Measurements from ENCODE around the gene ARHGAP30. TPM values are rescaled to one million over a fixed set of nuclear protein-coding genes. Genes with fewer than 3 reads are reported as not detected.

Gene ARHGAP30
- total and polyA plus RNA-seq, 2 of the 8 experiments (the other 6 are each of a cell fraction or from before 2014, with no cell fraction given): 0.27 to 0.39 TPM

DNA sequence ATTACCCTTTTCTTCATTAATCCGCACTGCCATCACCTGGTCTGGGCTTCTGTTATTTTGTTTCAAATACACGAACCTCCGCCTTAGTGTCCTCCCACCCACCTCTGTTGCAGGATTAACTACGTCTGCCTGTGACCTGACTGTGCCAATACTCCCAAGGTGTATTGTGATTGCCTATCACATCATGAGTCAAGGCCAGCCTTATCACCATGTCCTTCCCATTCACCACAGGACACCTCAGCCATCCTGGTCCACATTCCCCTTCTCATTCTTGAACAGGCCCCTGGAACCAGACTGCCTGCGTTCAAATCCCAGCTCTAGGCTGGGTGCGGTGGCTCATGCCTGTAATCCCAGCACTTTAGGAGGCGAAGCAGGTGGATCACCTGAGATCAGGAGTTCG, 63.1 kb downstream of the ARHGAP30 start:
- Histone ChIP-seq H2AK5ac (ENCODE audit: low read depth, low read length) (no peak overlapping the region), H2AFZ (ENCODE audit: low read length) (no peak overlapping the region), H3K79me2 (ENCODE audit: control insufficient read depth in 1 of 2, insufficient read depth in 2 of 2, low read length in 2 of 2) (peaks cover 26 to 89% of the 10 kb centered on the region in 2 experiments), H3K9ac (replicated peaks in 1 of 4; ENCODE audit: extremely low read depth in 1 of 4, low read depth in 3 of 4, low read length in 3 of 4) (no peak overlapping the region), H4K91ac (replicated peaks; ENCODE audit: insufficient read length, low read length) (no peak overlapping the region), H3K4me2 (ENCODE audit: insufficient read depth in 1 of 2, low read depth in 2 of 2, low read length in 2 of 2) (no peak overlapping the region), H4K5ac (ENCODE audit: insufficient read length, low read depth, low read length) (peak overlapping the region; percentile 66), H3K56ac (replicated peaks; ENCODE audit: insufficient read length, low read depth, low read length) (no peak overlapping the region), H3K4ac (replicated peaks; ENCODE audit: insufficient read length, low read depth, low read length) (no peak overlapping the region), H3K79me1 (ENCODE audit: low read depth, low read length) (peaks cover 9% of the 10 kb centered on the region), H2BK12ac (ENCODE audit: low read depth, low read length) (no peak overlapping the region; the same call in 1 of the 2 replicates), H2BK120ac (replicated peaks; ENCODE audit: low read depth, low read length) (no peak overlapping the region), H3K18ac (ENCODE audit: extremely low read depth, low read length) (no peak overlapping the region; the same call in 1 of the 2 replicates), H3K23me2 (ENCODE audit: low read depth, low read length) (no peaks in the 10 kb centered on the region), H2BK15ac (ENCODE audit: low read length) (no peak overlapping the region), H3K4me1 (replicated peaks in 1 of 4; ENCODE audit: control insufficient read depth in 3 of 4, insufficient read depth in 4 of 4, low read length in 3 of 4) (no peaks in the 10 kb centered on the region; a peak in 1 of 7 replicates), H3K4me3 (ENCODE audit: extremely low read depth in 1 of 4, insufficient read depth in 2 of 4, low read depth in 3 of 4, low read length in 4 of 4) (no peak overlapping the region), H3K27me3 (replicated peaks in 1 of 4; ENCODE audit: control insufficient read depth in 3 of 4, extremely low read depth in 1 of 4, insufficient read depth in 3 of 4, low read length in 3 of 4) (no peaks in the 10 kb centered on the region), H3K36me3 (ENCODE audit: control insufficient read depth in 2 of 4, insufficient read depth in 4 of 4, low read length in 3 of 4) (peaks cover 0 to 10% (median 2%) of the 10 kb centered on the region in 4 experiments; a peak in 4 of 8 replicates), H4K20me1 (replicated peaks in 1 of 2; ENCODE audit: control insufficient read depth in 1 of 2, insufficient read depth in 2 of 2, low read length in 2 of 2) (peaks cover 4 to 21% of the 10 kb centered on the region in 2 experiments), H3K14ac (ENCODE audit: insufficient read length) (no peak overlapping the region), H2BK5ac (ENCODE audit: low read depth, low read length) (peak overlapping the region; percentile 20; the same call in 1 of the 2 replicates), H3K27ac (ENCODE audit: low read depth, low read length) (no peak overlapping the region), H3K9me3 (ENCODE audit: insufficient read depth in 2 of 2, low read depth in 1 of 2, low read length in 1 of 2) (no peaks in the 10 kb centered on the region), H2BK20ac (ENCODE audit: low read length) (no peak overlapping the region), H3K23ac (ENCODE audit: insufficient read length) (no peak overlapping the region), H4K8ac (ENCODE audit: extremely low read depth, insufficient read depth, low read length) (no peak overlapping the region)
- TF ChIP-seq TAF7 (optimal IDR thresholded peaks at IDR 0.05; ENCODE audit: borderline replicate concordance, low read depth, low read length) (no peak), GTF2F1 (IDR thresholded peaks at IDR 0.05; ENCODE audit: borderline replicate concordance, low read depth, low read length) (no peak), KDM4A (IDR thresholded peaks at IDR 0.05; ENCODE audit: low read depth, low read length, severe bottlenecking) (no peak), JUN (IDR thresholded peaks at IDR 0.05; ENCODE audit: low read depth, low read length) (no peak), EP300 (IDR thresholded peaks at IDR 0.05; ENCODE audit: borderline replicate concordance in 1 of 2, low read depth in 2 of 2, low read length in 2 of 2) (no peak), HDAC6 (IDR thresholded peaks at IDR 0.05; ENCODE audit: low read depth, low read length) (no peak), CHD1 (IDR thresholded peaks at IDR 0.05; ENCODE audit: low read depth, low read length) (no peak), EGR1 (IDR thresholded peaks at IDR 0.05; ENCODE audit: borderline replicate concordance, low read depth, low read length) (no peak), POU5F1 (IDR thresholded peaks at IDR 0.05; ENCODE audit: low read depth, low read length) (no peak)
- TF ChIP-seq, protein P1, sequence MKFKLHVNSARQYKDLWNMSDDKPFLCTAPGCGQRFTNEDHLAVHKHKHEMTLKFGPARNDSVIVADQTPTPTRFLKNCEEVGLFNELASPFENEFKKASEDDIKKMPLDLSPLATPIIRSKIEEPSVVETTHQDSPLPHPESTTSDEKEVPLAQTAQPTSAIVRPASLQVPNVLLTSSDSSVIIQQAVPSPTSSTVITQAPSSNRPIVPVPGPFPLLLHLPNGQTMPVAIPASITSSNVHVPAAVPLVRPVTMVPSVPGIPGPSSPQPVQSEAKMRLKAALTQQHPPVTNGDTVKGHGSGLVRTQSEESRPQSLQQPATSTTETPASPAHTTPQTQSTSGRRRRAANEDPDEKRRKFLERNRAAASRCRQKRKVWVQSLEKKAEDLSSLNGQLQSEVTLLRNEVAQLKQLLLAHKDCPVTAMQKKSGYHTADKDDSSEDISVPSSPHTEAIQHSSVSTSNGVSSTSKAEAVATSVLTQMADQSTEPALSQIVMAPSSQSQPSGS (IDR thresholded peaks at IDR 0.05; ENCODE audit: low read length): no peak
- TF ChIP-seq, protein P2, sequence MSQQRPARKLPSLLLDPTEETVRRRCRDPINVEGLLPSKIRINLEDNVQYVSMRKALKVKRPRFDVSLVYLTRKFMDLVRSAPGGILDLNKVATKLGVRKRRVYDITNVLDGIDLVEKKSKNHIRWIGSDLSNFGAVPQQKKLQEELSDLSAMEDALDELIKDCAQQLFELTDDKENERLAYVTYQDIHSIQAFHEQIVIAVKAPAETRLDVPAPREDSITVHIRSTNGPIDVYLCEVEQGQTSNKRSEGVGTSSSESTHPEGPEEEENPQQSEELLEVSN (IDR thresholded peaks at IDR 0.05): no peak
- ChIA-PET CTCF (ENCODE audit: partially characterized antibody) (interaction anchor here (0.7 to 9.8 kb wide), 4 partner anchors 8 to 80 kb away, joined by 3 to 58 read pairs (median 6); partner anchors contain the start of gene F11R), POLR2A (ENCODE audit: partially characterized antibody) (interaction anchor here (0.6 to 2.5 kb wide), 8 partner anchors 10 to 126 kb away, joined by 3 to 7 read pairs (median 3); partner anchors contain the start of genes DEDD, F11R and USF1)
- FAIRE-seq: no peak
- no peak for DNase-seq (ENCODE audit: low read depth in 1 of 2, low spot score in 2 of 2)
- WGBS, 2 experiments (ENCODE audit: extremely low coverage in 1 of 2, insufficient coverage in 1 of 2, insufficient read length in 1 of 2, insufficient replicate concordance in 2 of 2, low coverage in 1 of 2, low lambda C conversion rate in 2 of 2, missing lambda C conversion rate in 1 of 2): 93% methylated on average over 8 of the region's 8 CpGs; no CpG with 5 or more reads in 1 of the 2 experiments

Measured in H1 (cell line).